Activated CD4-positive, alpha-beta T cell treated with anti-CD3 and anti-CD28 coated beads for 48 hours (primary cell): ENCODE measurements around the gene STIMATE.

ENCODE experiments used
- DNase-seq: peaks from one replicate; pipeline ENCODE4 v3.0.0-alpha.2; 2020

The STIMATE gene

GRCh38 chr3:52839268-52839575 lies 58.1 kb downstream of the STIMATE start:
- DNase-seq, result no peak

GRCh38 chr3:52838561-52839267 lies 58.6 kb downstream of the STIMATE start:
- no peak for DNase-seq

GRCh38 chr3:52836986-52837385 lies 60.4 kb downstream of the STIMATE start:
- DNase-seq, result no peak

GRCh38 chr3:52836471-52836845 lies 60.9 kb downstream of the STIMATE start:
- no peak for DNase-seq

- DNase-seq, result no peak
Observed at GRCh38 chr3:52835766-52836470, 61.4 kb downstream of the STIMATE start.

- DNase-seq, result no peak
Observed at GRCh38 chr3:52834871-52835501, 62.4 kb downstream of the STIMATE start, which contains the start of gene MUSTN1. MUSTN1 (minus strand) TSS chr3:52835019; CDS start chr3:52834948, 71 bp downstream.

GRCh38 chr3:52833202-52833601 lies 64.1 kb downstream of the STIMATE start:
- DNase-seq, result no peak

- DNase-seq, result no peak
Observed at GRCh38 chr3:52831500-52832301, 65.6 kb downstream of the STIMATE start.

- no peak for DNase-seq
Observed at GRCh38 chr3:52830535-52831258, 66.7 kb downstream of the STIMATE start, which contains the start of gene ITIH4. ITIH4 (minus strand) TSS chr3:52830672; CDS start chr3:52830642, 30 bp downstream.

GRCh38 chr3:52829906-52830463 lies 67.4 kb downstream of the STIMATE start:
- DNase-seq, result no peak

GRCh38 chr3:52829482-52829881 lies 67.9 kb downstream of the STIMATE start:
- DNase-seq, result no peak

GRCh38 chr3:52827866-52828376 lies 69.4 kb downstream of the STIMATE start:
- DNase-seq, result no peak

- no peak for DNase-seq
Observed at GRCh38 chr3:52827441-52827840, 69.9 kb downstream of the STIMATE start.

- no peak for DNase-seq
Observed at GRCh38 chr3:52824037-52824436, 73.3 kb downstream of the STIMATE start.

- DNase-seq, result no peak
Observed at GRCh38 chr3:52822363-52822762, 75.0 kb downstream of the STIMATE start.

GRCh38 chr3:52820736-52821135 lies 76.6 kb downstream of the STIMATE start:
- peak; percentile 36 for DNase-seq

- no peak for DNase-seq
Observed at GRCh38 chr3:52819936-52820335, 77.4 kb downstream of the STIMATE start.

- no peak for DNase-seq
Observed at GRCh38 chr3:52817860-52818259, 79.5 kb downstream of the STIMATE start.

GRCh38 chr3:52817221-52817620 lies 80.1 kb downstream of the STIMATE start:
- DNase-seq, result no peak

GRCh38 chr3:52816654-52817053 lies 80.7 kb downstream of the STIMATE start:
- DNase-seq, result no peak

GRCh38 chr3:52816199-52816598 lies 81.1 kb downstream of the STIMATE start:
- DNase-seq, result no peak

GRCh38 chr3:52813810-52814209 lies 83.5 kb downstream of the STIMATE start:
- DNase-seq, result no peak
